ENCODE data around the gene STX10. TPM values are rescaled to one million over a fixed set of nuclear protein-coding genes. Genes with fewer than 3 reads are reported as not detected.

Gene STX10
- total RNA-seq, 1 experiment from 2014 or later: 56.9 TPM

GRCh38 chr19:13160557-13160956 lies 10.4 kb upstream of the STX10 start:
- TF ChIP-seq ERG (CRISPR knock-in tag; IDR thresholded peaks at IDR 0.05) (no peak), ATF3 (CRISPR knock-in tag; conservative IDR thresholded peaks at IDR 0.05) (no peak), TEAD1 (CRISPR knock-in tag; IDR thresholded peaks at IDR 0.05) (no peak), ATF6 (CRISPR knock-in tag; IDR thresholded peaks at IDR 0.05) (no peak), PRRX2 (CRISPR knock-in tag; IDR thresholded peaks at IDR 0.05) (no peak), MLX (CRISPR knock-in tag; IDR thresholded peaks at IDR 0.05) (no peak), TEAD4 (CRISPR knock-in tag; IDR thresholded peaks at IDR 0.05) (no peak), NR3C1 (CRISPR knock-in tag; conservative IDR thresholded peaks at IDR 0.05; ENCODE audit: low read depth) (no peak), USF2 (CRISPR knock-in tag; IDR thresholded peaks at IDR 0.05) (no peak), GABPB1 (CRISPR knock-in tag; IDR thresholded peaks at IDR 0.05) (no peak), CTCF (IDR thresholded peaks at IDR 0.05) (no peak), TCF7 (CRISPR knock-in tag; IDR thresholded peaks at IDR 0.05; ENCODE audit: low read depth) (no peak), NFE2L1 (CRISPR knock-in tag; IDR thresholded peaks at IDR 0.05) (no peak), MAX (CRISPR knock-in tag; IDR thresholded peaks at IDR 0.05) (no peak), ELF4 (CRISPR knock-in tag; IDR thresholded peaks at IDR 0.05; ENCODE audit: low read depth) (no peak), ZNF281 (CRISPR knock-in tag; IDR thresholded peaks at IDR 0.05) (no peak), STAT6 (CRISPR knock-in tag; conservative IDR thresholded peaks at IDR 0.05; ENCODE audit: low read depth) (no peak), ATF2 (CRISPR knock-in tag; IDR thresholded peaks at IDR 0.05; ENCODE audit: borderline replicate concordance, low read depth) (no peak)
- Mint-ChIP-seq H3K27me3 (ENCODE audit: low read depth) (no peaks in the 10 kb centered on the region), H3K36me3 (no peaks in the 10 kb centered on the region), H3K9me3 (no peaks in the 10 kb centered on the region), H3K4me1 (peaks cover 51% of the 10 kb centered on the region), H3K4me3 (no peak overlapping the region), H3K27ac (peak overlapping the region; percentile 53; the same call in 1 of the 2 replicates)
- no peak for ATAC-seq
- POLR2A ChIA-PET: interaction anchor here (8.6 kb wide), 1 partner anchor 6 kb away, joined by 167 read pairs; no protein-coding TSS in a partner anchor
- CTCF ChIA-PET: interaction anchor here (2.3 kb wide), 1 partner anchor 35 kb away, joined by 10 read pairs; no protein-coding TSS in a partner anchor
- no peak for DNase-seq (ENCODE audit: low spot score)

Data from WTC11 (cell line).